Renal cortical epithelial cell (primary cell): ENCODE measurements around the gene SLAMF1. TPM values are rescaled to one million over a fixed set of nuclear protein-coding genes. Genes with fewer than 3 reads are reported as not detected.
"Not testable (repeated sequence)": the region's sequence is repeated elsewhere in the genome, so short reads cannot be mapped to it uniquely, and the experiment has no call there.

Experiments
- DNase-seq: peaks from one replicate; pipeline ENCODE4 v3.0.0-alpha.2; 2011; ENCODE audit warnings: low read depth
- total RNA-seq: library from RNA; depleted of rRNA; stranded (reverse); fragments of >200 nt; gene quantifications from 2 replicates; pipeline ENCODE4 v1.2.3, GENCODE V29; 2014

The SLAMF1 gene
- total RNA-seq, 1 donor from 2014 or later: not detected

DNA sequence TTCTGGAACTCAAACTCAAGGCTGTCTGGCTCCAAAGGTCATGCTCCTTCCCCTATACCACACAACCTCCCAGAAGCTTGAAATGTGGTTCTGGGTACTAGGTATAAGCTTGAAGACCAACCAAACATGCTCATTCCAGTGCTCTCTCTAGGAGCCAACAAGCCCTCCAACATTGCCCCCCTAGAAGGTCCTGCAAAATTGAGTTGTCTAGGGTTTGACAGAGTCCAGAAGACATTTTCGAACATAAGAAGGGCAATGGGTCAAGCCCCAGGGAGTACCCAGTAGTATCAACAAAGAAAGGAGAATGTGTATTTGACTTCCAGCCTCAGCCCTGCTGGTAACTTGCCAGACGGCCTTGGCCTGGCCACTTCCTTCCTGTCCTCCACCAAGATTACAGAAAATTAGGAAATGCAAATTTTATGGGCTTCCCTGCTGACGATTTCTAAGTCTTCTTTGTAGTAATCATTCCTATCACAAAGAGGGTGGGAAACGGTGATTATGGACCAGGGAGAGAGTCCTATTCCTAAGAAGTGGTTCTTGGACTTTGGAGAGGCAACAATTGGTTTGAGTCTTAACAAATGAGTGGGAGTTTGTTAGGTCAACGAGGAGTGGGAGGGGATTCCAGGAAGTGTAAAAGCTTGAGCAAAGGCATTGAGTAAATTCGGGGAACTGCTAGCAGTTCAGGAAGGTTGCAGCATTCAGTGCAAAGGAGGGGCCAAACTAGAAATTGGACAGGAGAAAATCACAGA, 18.7 kb upstream of the SLAMF1 start:
- DNase-seq: no peak

DNA sequence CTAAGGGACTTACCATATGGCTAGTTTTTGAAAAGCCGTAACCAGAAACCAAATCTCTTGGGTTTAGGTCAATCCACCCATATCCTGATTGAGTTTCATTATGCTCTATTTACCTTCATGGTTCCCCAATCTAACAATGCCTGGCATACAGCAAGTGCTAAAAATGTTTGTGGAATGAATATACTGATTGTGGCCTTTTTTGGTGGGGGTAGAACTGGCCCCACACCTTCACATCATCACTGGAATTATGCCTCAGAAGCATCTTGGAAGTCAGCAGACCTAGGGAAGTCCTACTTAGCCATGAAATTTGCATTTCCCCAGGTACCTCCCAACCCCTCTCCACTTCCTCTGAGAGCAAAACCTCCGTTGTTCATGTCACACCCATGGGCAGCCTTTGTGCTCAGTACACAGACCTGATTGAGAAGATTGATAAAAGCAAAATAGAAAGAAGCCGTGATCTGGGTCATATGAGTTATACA, 17.8 kb upstream of the SLAMF1 start:
- DNase-seq: no peak

DNA sequence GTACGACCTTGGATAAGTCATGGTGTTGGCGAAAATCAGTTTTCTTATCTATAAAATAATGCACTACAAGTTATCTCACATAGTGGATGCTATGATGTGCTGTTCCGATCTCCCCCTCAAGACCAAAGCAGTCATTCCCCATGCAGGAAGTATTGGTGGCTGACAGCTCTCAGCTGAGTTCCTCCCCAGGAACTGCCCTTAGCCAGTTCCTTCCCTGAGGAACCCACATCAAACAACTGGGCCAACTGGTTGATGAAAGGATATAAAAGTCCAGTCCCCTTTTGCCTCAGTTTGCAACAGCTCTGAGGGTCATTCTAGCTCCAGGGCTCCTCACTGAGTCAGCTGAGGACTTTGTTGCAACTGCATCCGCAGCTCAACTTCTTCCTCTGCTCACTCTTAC, 16.1 kb upstream of the SLAMF1 start:
- DNase-seq: no peak

DNA sequence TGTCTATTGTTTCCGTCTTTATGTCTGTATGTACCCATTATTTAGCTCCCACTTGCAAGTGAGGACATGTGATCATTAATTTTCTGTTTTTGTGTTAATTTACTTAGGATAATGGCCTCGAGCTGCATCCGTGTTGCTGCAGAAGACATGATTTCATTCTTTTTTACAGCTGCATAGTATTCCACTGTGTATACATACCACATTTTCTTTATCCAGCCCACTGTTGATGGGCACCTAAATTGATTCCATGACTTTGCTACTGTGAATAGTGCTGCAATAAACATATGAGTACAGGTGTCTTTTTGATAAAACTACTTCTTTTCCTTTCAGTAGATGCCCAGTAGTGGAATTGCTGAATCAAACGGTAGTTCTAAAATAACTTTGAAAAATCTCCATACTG, 12.7 kb upstream of the SLAMF1 start:
- no peak for DNase-seq

DNA sequence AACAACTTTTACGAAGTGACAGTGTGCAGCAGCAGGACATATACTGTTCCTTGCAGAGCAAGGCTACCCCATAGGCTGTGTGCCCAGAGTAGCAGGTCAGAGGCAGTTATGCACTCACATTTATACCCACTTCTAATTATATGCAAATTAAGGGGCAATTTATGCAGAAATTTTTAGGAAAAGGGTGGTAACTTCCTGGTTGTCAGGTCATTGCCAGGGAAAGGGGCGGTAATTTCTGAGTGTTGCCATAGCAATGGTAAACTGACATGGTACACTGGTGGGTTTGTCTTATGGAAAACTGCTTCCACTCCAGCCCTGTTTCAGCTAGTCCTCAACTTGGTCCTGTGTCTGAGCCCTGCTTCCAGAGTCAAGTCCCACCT, 12.0 kb upstream of the SLAMF1 start:
- no peak for DNase-seq

DNA sequence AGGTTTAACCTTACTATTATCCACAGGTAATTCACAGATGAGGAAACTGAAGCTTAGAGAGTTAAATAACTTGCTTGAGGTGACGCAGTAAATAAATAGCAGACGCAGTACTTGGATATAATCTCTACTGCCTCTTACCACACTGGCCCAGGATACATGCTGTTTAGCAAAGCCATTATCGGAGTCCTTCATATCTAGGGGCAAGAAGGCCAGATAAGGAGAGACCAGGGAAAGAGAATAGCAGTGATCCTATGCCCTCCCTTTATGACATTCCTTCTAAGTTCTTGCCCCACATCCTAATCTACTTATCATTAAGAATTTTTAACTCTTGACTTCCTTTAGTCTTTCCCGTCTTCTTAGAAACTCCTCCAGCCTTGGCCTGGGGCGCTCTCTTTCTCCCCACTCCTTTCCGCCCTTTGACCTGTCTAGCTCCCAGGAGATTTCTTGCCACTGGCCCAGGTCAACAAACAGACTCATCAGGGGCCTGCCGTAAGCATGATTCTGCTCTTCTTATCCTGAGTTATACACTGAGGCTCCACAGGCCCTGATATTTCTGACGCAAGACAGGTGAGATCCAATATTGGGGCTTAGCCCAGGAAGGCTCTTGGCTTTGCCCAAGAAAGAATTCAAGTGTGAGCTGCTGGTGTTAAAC, 11.4 kb upstream of the SLAMF1 start:
- no peak for DNase-seq

DNA sequence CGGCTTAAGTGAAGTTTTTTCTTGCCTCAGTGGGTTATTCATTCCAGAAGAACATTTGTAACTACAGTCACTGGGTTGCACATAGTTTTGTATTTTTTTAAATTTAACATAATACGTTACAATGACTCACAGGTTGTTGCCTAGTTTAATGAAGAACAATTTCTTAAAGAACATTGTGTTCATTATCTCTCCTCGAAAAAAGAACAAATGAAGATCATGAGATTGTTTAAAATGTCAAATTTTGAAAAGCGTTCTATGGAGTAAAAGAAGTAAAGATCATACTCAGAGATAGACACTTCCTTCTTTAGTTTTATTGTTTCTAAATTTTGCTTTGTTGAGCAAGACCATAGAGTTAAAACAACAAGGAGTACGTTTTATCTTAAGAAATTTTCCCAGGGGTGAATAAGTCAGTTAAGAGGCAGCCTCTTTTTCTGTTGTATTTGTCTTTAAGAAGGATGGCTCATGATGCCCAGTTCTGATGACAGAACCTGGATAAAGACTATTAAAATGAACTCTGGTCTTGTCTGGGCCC, 10.5 kb upstream of the SLAMF1 start:
- DNase-seq: no peak

DNA sequence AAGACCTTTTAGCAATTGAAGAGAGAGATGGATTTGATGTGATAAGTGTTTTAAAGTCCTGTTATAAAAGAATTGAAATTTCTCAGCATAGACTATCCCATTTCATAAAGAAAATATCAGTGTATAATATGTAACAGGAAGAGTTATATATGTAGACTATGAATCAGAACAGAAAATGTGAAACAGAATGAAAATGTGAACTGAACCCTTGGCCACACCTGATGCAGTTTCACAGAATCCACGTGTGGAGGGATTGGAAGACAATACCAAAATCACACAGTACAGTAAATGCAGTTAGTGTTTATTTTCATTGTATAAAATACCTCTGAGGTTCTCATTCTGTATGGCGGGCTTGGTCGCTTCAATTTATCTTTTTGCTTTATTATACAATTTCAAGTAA, 9.9 kb upstream of the SLAMF1 start:
- DNase-seq: no peak

DNA sequence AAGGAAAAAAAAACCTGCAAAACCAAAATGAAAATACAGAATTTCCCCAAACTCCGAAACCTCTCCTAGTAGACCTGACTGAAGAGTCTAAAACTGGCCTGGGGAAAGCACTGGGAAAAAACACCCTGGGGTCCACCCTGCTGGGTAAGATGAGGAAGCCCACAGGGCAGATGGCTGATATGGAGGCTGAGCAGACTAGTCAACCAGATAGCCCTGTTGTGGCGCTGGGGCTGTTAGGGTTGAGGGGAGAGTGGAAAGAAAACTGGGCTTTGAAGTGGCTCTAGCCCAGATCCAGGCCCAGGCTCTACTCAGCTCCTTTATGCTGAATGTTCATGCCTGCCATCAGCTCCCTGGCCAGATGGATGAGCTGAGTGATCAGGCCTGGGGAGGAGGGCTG, 6.8 kb upstream of the SLAMF1 start:
- no peak for DNase-seq

DNA sequence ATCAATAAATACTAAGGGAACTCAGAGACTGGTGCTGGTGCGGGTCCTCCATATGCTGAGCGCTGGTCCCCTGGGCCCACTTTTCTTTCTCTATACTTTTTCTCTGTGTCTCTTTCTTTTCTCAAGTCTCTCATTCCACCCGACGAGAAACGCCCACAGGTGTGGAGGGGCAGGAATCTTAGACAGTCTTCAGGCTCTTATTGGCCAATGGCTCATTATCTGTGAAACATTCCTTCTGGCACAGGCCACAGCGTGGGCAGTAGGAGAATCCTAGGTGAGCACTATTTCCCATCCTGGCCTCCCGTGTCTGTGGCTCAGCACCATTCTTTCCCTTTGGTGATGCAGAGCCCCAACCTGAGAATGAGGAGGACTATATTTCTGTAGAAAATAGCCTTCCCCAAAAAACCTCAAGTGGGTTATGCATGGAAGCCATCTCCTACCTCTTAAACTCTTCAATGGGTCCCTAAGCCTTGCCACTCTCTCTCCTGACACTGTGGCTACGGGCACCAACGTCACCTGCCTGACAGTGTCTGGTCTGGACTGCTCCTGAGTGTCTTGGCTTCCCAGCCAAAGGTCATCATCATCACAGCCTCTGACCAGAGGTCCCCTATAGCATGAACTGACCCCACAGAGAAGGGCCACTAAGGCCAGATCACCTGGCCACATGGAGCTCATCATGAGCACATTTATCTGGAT, 6.2 kb upstream of the SLAMF1 start:
- DNase-seq: no peak

DNA sequence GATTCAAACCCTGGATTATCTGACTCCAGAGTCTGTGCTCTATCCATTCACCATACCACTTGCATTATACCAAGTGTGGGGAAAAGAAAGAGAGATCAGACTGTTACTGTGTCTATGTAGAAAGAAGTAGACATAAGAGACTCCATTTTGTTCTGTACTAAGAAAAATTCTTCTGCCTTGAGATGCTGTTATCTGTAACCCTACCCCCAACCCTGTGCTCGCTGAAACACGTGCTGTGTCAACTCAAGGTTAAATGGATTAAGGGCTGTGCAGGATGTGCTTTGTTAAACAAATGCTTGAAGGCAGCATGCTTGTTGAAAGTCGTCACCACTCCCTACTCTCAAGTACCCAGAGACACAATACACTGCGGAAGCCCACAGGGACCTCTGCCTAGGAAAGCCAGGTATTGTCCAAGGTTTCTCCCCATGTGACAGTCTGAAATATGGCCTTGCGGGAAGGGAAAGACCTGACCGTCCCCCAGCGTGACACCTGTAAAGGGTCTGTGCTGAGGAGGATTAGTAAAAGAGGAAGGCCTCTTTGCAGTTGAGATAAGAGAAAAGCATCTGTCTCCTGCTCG, 5.3 kb upstream of the SLAMF1 start:
- DNase-seq: not testable (repeated sequence)

DNA sequence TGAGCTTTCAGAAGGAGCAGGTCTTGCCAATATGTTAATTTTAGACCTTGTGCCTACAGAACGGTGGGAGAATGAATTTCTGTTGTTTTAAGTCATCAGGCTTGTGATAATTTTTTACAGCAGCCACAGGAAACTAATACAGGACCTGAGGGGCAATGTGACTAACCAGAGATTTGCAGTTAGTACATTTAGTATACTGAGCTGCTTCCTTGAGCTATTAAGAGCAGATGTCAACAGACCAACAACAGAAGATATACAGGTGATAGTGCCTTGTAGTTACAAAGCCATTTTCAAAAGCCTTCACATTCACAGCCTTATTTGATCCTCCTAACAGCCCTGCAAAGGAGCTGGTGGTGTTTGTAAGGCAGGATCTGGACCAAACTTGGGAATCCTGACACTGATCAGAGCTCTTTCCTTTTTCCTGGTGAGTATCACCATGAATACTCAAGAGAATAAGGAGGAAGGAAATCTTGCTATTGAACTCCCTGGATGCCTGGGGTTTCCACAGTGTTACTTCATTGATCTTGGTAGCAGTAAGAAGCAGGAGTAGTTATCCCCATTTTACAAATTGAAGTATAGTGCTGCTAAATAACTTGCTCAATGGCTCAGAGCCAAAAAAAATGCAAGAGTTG, 4.7 kb upstream of the SLAMF1 start:
- no peak for DNase-seq

DNA sequence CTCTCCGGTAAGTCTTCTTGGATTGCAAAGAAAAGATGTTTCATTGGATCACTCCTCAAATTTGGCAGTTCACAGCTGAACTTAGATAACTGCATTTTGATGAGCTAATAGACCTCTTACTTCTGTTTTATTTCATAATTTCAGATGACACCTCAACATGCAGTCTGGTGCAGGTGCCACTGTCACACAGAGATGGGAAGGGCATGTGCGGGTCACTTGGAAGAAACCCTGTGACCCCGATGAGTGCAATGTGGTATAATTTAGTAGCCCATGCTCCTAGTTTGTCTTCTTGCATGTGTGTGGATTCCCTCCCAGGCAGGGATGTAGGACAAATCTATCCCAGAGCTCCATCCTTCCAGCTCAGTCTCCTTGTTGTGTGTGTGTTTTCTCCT, 481 bp upstream of the SLAMF1 start:
- DNase-seq: no peak

DNA sequence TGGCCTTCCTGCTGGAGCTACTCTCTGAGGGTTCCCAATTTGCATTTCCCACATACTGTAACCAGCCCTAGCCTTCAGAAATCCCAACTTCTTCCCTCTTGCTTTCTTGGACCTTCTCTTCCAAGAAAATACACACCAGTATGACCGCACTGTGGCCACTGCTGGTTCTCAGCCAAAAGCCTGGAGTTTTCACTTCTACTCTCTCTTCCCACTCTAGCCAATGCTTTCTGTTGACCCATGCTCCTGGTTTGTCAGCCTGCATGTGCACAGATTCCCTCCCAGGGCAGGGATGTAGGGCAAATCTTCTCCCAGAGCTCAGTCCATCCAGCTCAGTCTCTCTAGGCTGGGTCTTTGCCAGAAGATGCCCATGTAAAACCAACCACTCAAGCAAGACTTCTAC, 664 bp downstream of the SLAMF1 start:
- DNase-seq: no peak

DNA sequence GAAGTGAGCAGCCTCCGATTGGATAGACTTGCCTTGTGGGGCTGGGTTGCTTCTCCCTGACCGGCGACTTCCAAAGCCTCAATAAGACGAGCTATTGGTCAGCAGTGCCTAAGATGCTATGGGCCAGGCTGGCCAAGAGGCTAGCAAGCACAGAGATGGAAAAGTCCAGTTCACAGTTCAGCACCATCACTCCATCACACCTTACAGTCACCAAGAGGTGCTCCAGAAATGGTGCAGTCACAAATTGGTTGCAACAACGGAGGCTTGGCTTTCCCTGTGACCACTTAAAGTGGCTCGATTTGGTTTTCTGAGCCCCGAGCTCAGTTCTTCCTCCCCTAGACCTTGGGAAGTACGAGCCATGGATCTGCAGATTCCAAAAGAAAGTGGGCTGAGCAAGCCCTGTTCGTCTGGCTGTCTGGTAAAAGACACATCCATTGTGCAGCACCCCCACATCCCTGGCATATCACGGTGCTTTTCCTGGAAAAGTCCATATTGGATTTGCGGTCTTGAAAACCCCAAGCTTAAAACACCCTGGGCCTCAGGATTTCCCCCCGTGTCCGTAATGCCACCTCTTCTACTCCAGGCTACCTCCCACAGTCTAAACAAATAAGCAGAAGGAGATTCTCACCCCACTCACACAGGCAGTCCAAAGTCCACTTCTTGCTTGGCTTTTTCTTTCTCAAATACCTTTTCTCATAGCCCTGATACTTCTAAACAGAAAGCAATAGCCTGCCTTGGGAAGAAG, 1.3 kb downstream of the SLAMF1 start:
- no peak for DNase-seq

DNA sequence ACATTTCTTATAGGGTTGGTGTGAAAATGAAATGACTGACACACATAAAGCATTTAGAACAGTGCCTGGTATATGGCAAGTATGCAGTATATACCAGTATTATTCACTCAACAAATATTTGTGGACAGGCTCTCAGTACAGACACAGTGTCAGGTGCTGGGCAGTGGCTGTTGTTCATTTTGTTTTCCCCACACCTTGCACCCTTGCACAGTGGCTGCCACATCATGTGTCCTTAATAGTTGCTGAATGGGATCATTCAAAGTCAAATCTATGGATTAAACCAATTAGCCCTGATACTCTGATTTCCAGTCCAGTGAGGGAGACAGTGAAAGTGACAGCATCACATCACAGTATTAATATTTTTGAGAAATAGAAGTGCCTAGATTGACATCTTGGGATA, 2.4 kb downstream of the SLAMF1 start:
- DNase-seq: no peak

DNA sequence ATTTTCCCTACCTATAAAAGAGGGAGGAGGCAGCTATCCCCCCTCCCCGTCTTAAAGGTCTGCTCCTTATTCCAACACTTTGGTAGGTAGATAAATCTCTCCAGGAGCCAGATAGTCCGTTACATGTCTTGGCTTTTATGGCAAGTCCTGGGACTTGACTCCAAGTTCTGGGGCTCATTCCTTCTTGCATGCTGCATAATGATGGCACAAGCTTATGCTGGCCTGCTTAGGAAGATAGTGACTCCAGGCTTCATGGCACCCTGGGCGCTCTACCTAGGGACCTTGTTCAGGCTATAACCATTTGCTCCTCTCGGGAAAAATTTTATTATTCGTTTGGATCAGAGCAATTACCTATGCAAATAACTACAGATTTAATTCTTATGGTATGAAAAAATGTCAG, 3.7 kb downstream of the SLAMF1 start:
- DNase-seq: no peak

DNA sequence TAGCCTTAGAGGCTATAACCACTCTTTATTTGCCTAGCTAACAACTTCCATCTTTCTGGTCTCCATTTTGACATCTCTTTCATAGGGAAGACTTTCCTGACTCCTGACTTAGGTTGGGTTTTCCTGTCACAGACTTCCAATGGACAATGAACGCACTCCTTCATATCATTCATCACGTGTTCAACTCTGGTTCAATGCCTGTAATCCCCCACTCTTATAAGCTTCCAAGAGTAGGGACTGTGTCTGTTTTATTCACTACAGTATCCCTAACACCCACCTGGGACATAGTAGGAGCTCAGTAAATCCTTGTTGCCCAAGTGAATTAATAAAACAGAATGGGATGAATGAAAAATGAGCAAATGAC, 4.6 kb downstream of the SLAMF1 start:
- no peak for DNase-seq

DNA sequence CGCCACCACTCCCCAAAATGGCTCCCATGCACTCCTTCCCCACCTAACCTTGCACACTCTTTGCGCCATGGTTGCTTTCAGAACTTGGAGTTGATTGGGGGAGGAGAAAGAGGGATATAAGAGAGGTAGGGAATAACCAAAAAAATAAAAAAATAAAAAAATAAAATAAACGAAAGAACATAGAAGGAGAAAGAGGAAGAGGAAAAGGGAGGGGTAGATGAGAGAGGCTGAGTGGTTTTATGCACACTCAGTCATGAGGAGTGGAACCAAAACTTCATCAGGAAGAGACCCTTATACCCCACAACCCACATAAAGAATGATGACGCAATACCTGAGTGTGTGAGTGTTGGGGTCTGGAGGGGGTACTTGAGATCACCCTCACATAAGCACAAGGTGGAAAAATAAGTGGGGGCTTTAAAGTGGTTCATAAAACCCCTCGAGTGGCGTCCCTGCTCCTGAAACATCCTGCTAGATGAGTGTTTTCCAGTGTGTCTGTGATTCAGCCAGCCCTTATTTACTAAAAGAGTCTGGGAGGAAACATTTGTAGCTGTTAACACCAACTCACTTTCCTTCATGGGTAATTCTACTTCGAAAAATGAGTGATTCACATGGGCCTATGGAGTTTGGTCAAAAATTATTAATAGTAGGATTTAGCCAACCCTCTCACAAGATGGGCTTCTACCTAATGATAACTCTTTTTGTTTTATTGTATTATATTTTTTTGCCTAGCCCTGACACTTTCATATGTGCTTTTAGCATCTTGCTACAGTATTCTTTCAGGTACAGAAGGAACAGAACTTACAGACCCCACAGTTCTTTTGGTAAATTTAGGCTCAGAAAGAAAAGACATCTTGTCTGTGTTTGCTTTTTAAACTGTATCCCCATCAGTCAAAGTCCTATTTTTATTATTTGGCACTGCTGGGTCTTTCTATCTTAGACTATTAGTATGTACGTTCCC, 5.2 kb downstream of the SLAMF1 start:
- no peak for DNase-seq
